Thymus (tissue), 11 donors: Measurements from ENCODE around the gene CPTP. TPM values are rescaled to one million over a fixed set of nuclear protein-coding genes. Genes with fewer than 3 reads are reported as not detected.

Source experiments
- DNase-seq, 9 donors: peaks; one replicate each; pipeline ENCODE4 v3.0.0-alpha.2; 2013; ENCODE audit warnings: low spot score in 9 of 9, low read depth in 6 of 9, missing footprints in 1 of 9
- H3K27ac ChIP-seq, 2 donors: one replicate each; pipeline ENCODE4 v1.5.1; 2013; ENCODE audit warnings: control low read depth in 1 of 2, low read depth in 1 of 2, low read length in 1 of 2, mild to moderate bottlenecking in 1 of 2, moderate library complexity in 1 of 2
- H3K27me3 ChIP-seq, 2 donors: one replicate each; pipeline ENCODE4 v1.5.1; 2013; ENCODE audit warnings: low read length in 1 of 2; ENCODE audit not compliant: control insufficient read depth in 2 of 2, insufficient read depth in 1 of 2
- H3K36me3 ChIP-seq, 2 donors: one replicate each; pipeline ENCODE4 v1.5.1; 2013; ENCODE audit warnings: low read length in 1 of 2, mild to moderate bottlenecking in 1 of 2, moderate library complexity in 1 of 2; ENCODE audit not compliant: control insufficient read depth in 2 of 2, insufficient read depth in 2 of 2
- H3K4me1 ChIP-seq, 2 donors: one replicate each; pipeline ENCODE4 v1.5.1; 2013; ENCODE audit warnings: low read length in 2 of 2; ENCODE audit not compliant: control insufficient read depth in 2 of 2, insufficient read depth in 2 of 2
- H3K4me3 ChIP-seq, 2 donors: one replicate each; pipeline ENCODE4 v1.5.1; 2013; ENCODE audit warnings: low read length in 2 of 2, control low read depth in 1 of 2, mild to moderate bottlenecking in 1 of 2
- H3K9me3 ChIP-seq, 2 donors: one replicate each; pipeline ENCODE4 v1.5.1; 2013; ENCODE audit warnings: low read length in 1 of 2, mild to moderate bottlenecking in 1 of 2; ENCODE audit not compliant: control insufficient read depth in 2 of 2, insufficient read depth in 1 of 2
- WGBS: extraction: QIAGEN DNeasy Blood & Tissue Kit; methylation state at CpG from one replicate; pipeline ENCODE4 v1.1.7; 2013; 5-methylcytosine and 5-hydroxymethylcytosine counted together
- polyA plus RNA-seq: library from polyadenylated mRNA; stranded (reverse); fragments of 200-250 nt; gene quantifications from one replicate; pipeline ENCODE4 v1.2.3, GENCODE V29; 2013
- total RNA-seq: library from RNA; stranded (reverse); fragments of 120-200 nt; gene quantifications from one replicate; pipeline ENCODE4 v1.2.4, GENCODE V29; 2013
- donor health status: healthy.

Gene CPTP
- total and polyA plus RNA-seq, 2 donors, result 8.5 to 10.3 TPM

DNA sequence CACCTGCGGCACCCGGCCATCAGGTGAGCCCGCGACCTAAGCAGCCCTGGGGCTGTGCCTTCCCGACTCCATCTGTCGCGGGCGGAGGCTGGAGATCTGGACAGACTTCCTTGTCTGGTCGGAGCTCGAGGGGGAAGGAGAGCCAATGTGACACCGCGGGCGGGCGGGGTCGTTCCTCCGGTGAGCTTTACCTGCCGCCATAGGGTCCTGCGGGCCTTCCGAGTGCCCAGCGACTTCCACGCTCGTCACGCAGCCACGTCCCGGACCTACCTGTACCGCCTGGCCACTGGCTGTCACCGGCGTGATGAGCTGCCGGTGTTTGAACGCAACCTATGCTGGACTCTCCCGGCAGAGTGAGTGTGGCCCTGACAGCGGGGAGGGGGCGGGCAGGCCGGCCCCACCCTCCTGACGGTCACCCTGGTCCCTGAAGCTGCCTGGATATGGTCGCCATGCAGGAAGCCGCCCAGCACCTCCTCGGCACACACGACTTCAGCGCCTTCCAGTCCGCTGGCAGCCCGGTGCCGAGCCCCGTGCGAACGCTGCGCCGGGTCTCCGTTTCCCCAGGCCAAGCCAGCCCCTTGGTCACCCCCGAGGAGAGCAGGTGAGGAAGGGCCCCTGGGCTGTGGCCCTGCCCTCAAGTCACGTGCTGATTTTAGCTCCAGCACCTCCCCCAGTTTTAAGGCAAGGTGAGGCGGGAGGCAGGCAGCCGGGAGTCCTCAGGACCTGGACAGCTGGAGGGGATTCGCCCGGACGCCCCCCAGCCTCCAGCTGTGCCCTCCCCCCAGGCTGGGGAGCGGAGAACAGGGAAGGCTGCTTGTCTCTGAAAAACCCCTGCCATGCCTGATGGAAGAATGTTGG is 15.1 kb upstream of the CPTP start:
- peak in 1 of 9 donors; percentile 20 for DNase-seq
- Histone ChIP-seq H3K4me3 (peak overlapping the region; percentile 50 to 82), H3K27me3 (peaks cover 0 to 4% of the 10 kb centered on the region in 2 donors), H3K27ac (no peak overlapping the region), H3K36me3 (peaks cover 39 to 44% of the 10 kb centered on the region in 2 donors), H3K9me3 (peaks cover 0 to 3% of the 10 kb centered on the region in 2 donors), H3K4me1 (peaks cover 24 to 34% of the 10 kb centered on the region in 2 donors)
- WGBS, result 66% methylated on average over 57 of the region's 57 CpGs

GRCh38 chr1:1310109-1310385 is 14.6 kb upstream of the CPTP start:
- H3K4me1 ChIP-seq, result peaks cover 18 to 29% of the 10 kb centered on the region in 2 donors
- H3K27ac ChIP-seq, result no peak overlapping the region
- H3K36me3 ChIP-seq, result peaks cover 45 to 50% of the 10 kb centered on the region in 2 donors
- H3K27me3 ChIP-seq, result peaks cover 0 to 4% of the 10 kb centered on the region in 2 donors
- no peak for DNase-seq
- no peak overlapping the region for H3K4me3 ChIP-seq
- WGBS, result 97% methylated on average over 3 of the region's 3 CpGs
- H3K9me3 ChIP-seq, result peaks cover 0 to 3% of the 10 kb centered on the region in 2 donors

GRCh38 chr1:1310476-1311053 is 14.0 kb upstream of the CPTP start:
- no peak overlapping the region for H3K27ac ChIP-seq
- peaks cover 0 to 4% of the 10 kb centered on the region in 2 donors for H3K27me3 ChIP-seq
- H3K9me3 ChIP-seq, result peaks cover 0 to under 1% of the 10 kb centered on the region in 2 donors
- no peak overlapping the region for H3K4me3 ChIP-seq
- DNase-seq, result no peak
- peaks cover 14 to 23% of the 10 kb centered on the region in 2 donors for H3K4me1 ChIP-seq
- WGBS, result 96% methylated on average over 21 of the region's 21 CpGs
- H3K36me3 ChIP-seq, result peaks cover 49 to 54% of the 10 kb centered on the region in 2 donors

GRCh38 chr1:1311107-1312104 is 13.2 kb upstream of the CPTP start:
- no peak overlapping the region for H3K4me3 ChIP-seq
- 98% methylated on average over 22 of the region's 22 CpGs for WGBS
- peaks cover 0 to 4% of the 10 kb centered on the region in 2 donors for H3K27me3 ChIP-seq
- peaks cover 49 to 54% of the 10 kb centered on the region in 2 donors for H3K36me3 ChIP-seq
- no peak for DNase-seq
- peaks cover 9 to 15% of the 10 kb centered on the region in 2 donors for H3K4me1 ChIP-seq
- H3K27ac ChIP-seq, result no peak overlapping the region
- H3K9me3 ChIP-seq, result no peaks in the 10 kb centered on the region

GRCh38 chr1:1312450-1313314 is 11.9 kb upstream of the CPTP start:
- WGBS, result 98% methylated on average over 49 of the region's 49 CpGs
- no peak overlapping the region for H3K4me3 ChIP-seq
- DNase-seq, result no peak

GRCh38 chr1:1313500-1314236 is 10.9 kb upstream of the CPTP start:
- 98% methylated on average over 37 of the region's 37 CpGs for WGBS
- no peaks in the 10 kb centered on the region for H3K9me3 ChIP-seq
- no peak for DNase-seq
- H3K27me3 ChIP-seq, result peaks cover 0 to 4% of the 10 kb centered on the region in 2 donors
- H3K4me3 ChIP-seq, result no peak overlapping the region
- H3K27ac ChIP-seq, result no peak overlapping the region
- H3K4me1 ChIP-seq, result peaks cover 6 to 9% of the 10 kb centered on the region in 2 donors
- peaks cover 62% of the 10 kb centered on the region in 2 donors for H3K36me3 ChIP-seq

More at GRCh38 chr1:1312450-1313314, 11.9 kb upstream of the CPTP start:
- H3K9me3 ChIP-seq, result no peaks in the 10 kb centered on the region
- peaks cover 0 to 4% of the 10 kb centered on the region in 2 donors for H3K27me3 ChIP-seq
- H3K36me3 ChIP-seq, result peaks cover 56 to 59% of the 10 kb centered on the region in 2 donors
- no peak overlapping the region for H3K27ac ChIP-seq
- peaks cover 6 to 9% of the 10 kb centered on the region in 2 donors for H3K4me1 ChIP-seq

GRCh38 chr1:1314237-1314586 is 10.4 kb upstream of the CPTP start:
- H3K27me3 ChIP-seq, result peaks cover 0 to 2% of the 10 kb centered on the region in 2 donors
- peaks cover 67% of the 10 kb centered on the region in 2 donors for H3K36me3 ChIP-seq
- H3K9me3 ChIP-seq, result no peaks in the 10 kb centered on the region
- no peak overlapping the region for H3K27ac ChIP-seq
- H3K4me1 ChIP-seq, result peaks cover 4% of the 10 kb centered on the region in 2 donors
- DNase-seq, result no peak
- no peak overlapping the region for H3K4me3 ChIP-seq
- 99% methylated on average over 15 of the region's 15 CpGs for WGBS
